Keratinocyte (primary cell): ENCODE data around the gene SPATS2L. TPM values are rescaled to one million over a fixed set of nuclear protein-coding genes. Genes with fewer than 3 reads are reported as not detected.

Experiments used
- DNase-seq: peaks from one replicate; pipeline ENCODE4 v3.0.0-alpha.2; 2011; ENCODE audit warnings: low read depth, missing footprints, low spot score
- FAIRE-seq: peaks from 2 replicates; lab custom pipeline; 2011; peaks lifted over from hg19 to GRCh38; lab: Jason Lieb, UNC
- H2AFZ ChIP-seq: 2 replicates; pipeline ENCODE4 v1.6.0; 2012; ENCODE audit warnings: low read length, control low read depth, inconsistent platforms; ENCODE audit not compliant: control insufficient read depth
- H3K27ac ChIP-seq: 2 replicates; pipeline ENCODE4 v1.5.1; 2011; ENCODE audit warnings: low read length; ENCODE audit not compliant: control insufficient read depth, insufficient read depth
- H3K27me3 ChIP-seq: 3 replicates; pipeline ENCODE4 v1.6.0; 2011; ENCODE audit warnings: low read length; ENCODE audit not compliant: control insufficient read depth, insufficient read depth; ENCODE audit errors: extremely low read depth
- H3K36me3 ChIP-seq, 2 experiments: 2 replicates in 1 of 2; 3 replicates in 1 of 2; pipeline ENCODE4 v1.5.1; 2011; ENCODE audit warnings: low read length in 2 of 2, mild to moderate bottlenecking in 1 of 2; ENCODE audit not compliant: control insufficient read depth in 2 of 2, insufficient read depth in 2 of 2; ENCODE audit errors: extremely low read depth in 1 of 2
- H3K4me1 ChIP-seq: 3 replicates; pipeline ENCODE4 v1.5.1; 2011; ENCODE audit warnings: low read length; ENCODE audit not compliant: control insufficient read depth, insufficient read depth; ENCODE audit errors: extremely low read depth
- H3K4me2 ChIP-seq: 3 replicates; pipeline ENCODE4 v1.6.0; 2011; ENCODE audit warnings: low read depth, low read length; ENCODE audit not compliant: control insufficient read depth, insufficient read depth; ENCODE audit errors: extremely low read depth
- H3K4me3 ChIP-seq, 3 experiments: fragments of 200-600 bp in 1 of 3; sonication (generic) in 1 of 3; 2 replicates in 2 of 3; 3 replicates in 1 of 3; pipeline ENCODE4 v1.5.1; 2011 to 2016; ENCODE audit warnings: low read length in 3 of 3, mild to moderate bottlenecking in 3 of 3, control low read depth in 2 of 3, inconsistent platforms in 1 of 3, low read depth in 1 of 3, mixed read lengths in 1 of 3, mixed run types in 1 of 3, moderate library complexity in 1 of 3; ENCODE audit not compliant: control insufficient read depth in 2 of 3, insufficient read depth in 2 of 3; ENCODE audit errors: extremely low read depth in 1 of 3
- H3K79me2 ChIP-seq: 2 replicates; pipeline ENCODE4 v1.6.0; 2012; ENCODE audit warnings: low read length; ENCODE audit not compliant: control insufficient read depth, insufficient read depth
- H3K9ac ChIP-seq: 3 replicates; pipeline ENCODE4 v1.6.0; 2011; ENCODE audit warnings: low read length; ENCODE audit not compliant: control insufficient read depth, insufficient read depth; ENCODE audit errors: extremely low read depth
- H3K9me1 ChIP-seq: 3 replicates; pipeline ENCODE4 v1.6.0; 2011; ENCODE audit warnings: low read length; ENCODE audit not compliant: control insufficient read depth, insufficient read depth; ENCODE audit errors: extremely low read depth
- H3K9me3 ChIP-seq: 2 replicates; pipeline ENCODE4 v1.5.1; 2012; ENCODE audit warnings: low read depth, low read length; ENCODE audit not compliant: control insufficient read depth
- H4K20me1 ChIP-seq: 3 replicates; pipeline ENCODE4 v1.6.0; 2011; ENCODE audit warnings: low read length; ENCODE audit not compliant: control insufficient read depth, insufficient read depth; ENCODE audit errors: extremely low read depth
- EZH2 ChIP-seq: IDR thresholded peaks from one replicate; pipeline ENCODE4 v1.6.1; 2012; ENCODE audit warnings: inconsistent platforms, mild to moderate bottlenecking, low read length, moderate library complexity
- dilution Hi-C: fragments of 300-500 bp; cut with MboI; formaldehyde crosslinking; loops from one replicate; pipeline ENCODE4 v1.7.0; 2020; ENCODE audit warnings: low sequenced_read_pairs; ENCODE audit not compliant: extremely low pct_ligation_motif_present
- polyA plus RNA-seq, 5 experiments: library from polyadenylated mRNA; depleted of rRNA in 3 of 5; stranded (reverse) in 3 of 5; stranded (forward) in 1 of 5; unstranded in 1 of 5; fragments of >200 nt; gene quantifications; 1 replicate in 1 of 5; 2 replicates in 3 of 5; 3 replicates in 1 of 5; pipeline versions ENCODE4 v1.2.1 to v1.2.3, GENCODE V29; 2011 to 2012; ENCODE audit warnings: missing spikeins in 2 of 5, low read depth in 1 of 5, low replicate concordance in 1 of 5
- TF ChIP-seq, protein P1 (sequence below), 3 experiments: IDR thresholded peaks in 1 of 3; conservative IDR thresholded peaks in 1 of 3; optimal IDR thresholded peaks in 1 of 3; 2 replicates in 2 of 3; 3 replicates in 1 of 3; pipeline versions ENCODE3 to v1.5.1; 2011; ENCODE audit warnings: low read length in 3 of 3, mild to moderate bottlenecking in 3 of 3, moderate library complexity in 2 of 3, control low read depth in 1 of 3, inconsistent platforms in 1 of 3; ENCODE audit not compliant: insufficient read depth in 2 of 3; ENCODE audit errors: extremely low read depth in 1 of 3

Gene SPATS2L
- polyA plus RNA-seq, 1 donor (not counting 4 experiments of a cell fraction or from before 2014, with no cell fraction given), result 95.3 TPM

DNA sequence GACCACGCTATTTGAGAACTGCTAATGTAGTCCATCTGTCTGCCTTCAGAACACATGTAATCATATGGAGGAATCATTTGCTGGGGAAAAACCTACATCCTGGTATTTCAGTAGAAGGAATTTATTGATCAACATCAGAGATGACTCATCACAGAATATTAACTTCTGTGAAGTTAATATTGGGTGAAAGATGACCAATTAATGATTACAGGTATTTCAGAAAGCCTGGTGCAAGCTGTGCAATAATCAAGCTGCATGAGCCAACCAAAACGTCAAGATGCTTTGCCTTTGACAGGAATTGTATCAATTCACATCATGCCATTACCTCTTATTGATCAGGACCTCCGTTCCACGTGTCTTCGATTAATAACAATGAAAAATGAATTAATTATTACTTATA, 9.4 kb upstream of the SPATS2L start:
- no peaks in the 10 kb centered on the region for H3K27me3 ChIP-seq
- peaks cover 19% of the 10 kb centered on the region for H3K4me1 ChIP-seq
- no peaks in the 10 kb centered on the region for H3K9me3 ChIP-seq
- DNase-seq (no peak), FAIRE-seq (no peak)
- TF ChIP-seq EZH2, result no peak
- TF ChIP-seq, protein P1, sequence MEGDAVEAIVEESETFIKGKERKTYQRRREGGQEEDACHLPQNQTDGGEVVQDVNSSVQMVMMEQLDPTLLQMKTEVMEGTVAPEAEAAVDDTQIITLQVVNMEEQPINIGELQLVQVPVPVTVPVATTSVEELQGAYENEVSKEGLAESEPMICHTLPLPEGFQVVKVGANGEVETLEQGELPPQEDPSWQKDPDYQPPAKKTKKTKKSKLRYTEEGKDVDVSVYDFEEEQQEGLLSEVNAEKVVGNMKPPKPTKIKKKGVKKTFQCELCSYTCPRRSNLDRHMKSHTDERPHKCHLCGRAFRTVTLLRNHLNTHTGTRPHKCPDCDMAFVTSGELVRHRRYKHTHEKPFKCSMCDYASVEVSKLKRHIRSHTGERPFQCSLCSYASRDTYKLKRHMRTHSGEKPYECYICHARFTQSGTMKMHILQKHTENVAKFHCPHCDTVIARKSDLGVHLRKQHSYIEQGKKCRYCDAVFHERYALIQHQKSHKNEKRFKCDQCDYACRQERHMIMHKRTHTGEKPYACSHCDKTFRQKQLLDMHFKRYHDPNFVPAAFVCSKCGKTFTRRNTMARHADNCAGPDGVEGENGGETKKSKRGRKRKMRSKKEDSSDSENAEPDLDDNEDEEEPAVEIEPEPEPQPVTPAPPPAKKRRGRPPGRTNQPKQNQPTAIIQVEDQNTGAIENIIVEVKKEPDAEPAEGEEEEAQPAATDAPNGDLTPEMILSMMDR (optimal IDR thresholded peaks at IDR 0.05 in 1 of 3, IDR thresholded peaks at IDR 0.05 in 1 of 3, conservative IDR thresholded peaks at IDR 0.05 in 1 of 3; ENCODE audit: extremely low read depth in 1 of 3, insufficient read depth in 2 of 3, low read length in 3 of 3), result no peak
- no peaks in the 10 kb centered on the region for H4K20me1 ChIP-seq
- no peak overlapping the region for H2AFZ ChIP-seq
- H3K36me3 ChIP-seq, result no peaks in the 10 kb centered on the region
- H3K4me3 ChIP-seq, result no peak overlapping the region
- dilution Hi-C loops, result no loop called here
- no peak overlapping the region for H3K9ac ChIP-seq
- H3K79me2 ChIP-seq, result no peaks in the 10 kb centered on the region
- H3K4me2 ChIP-seq, result no peak overlapping the region
- no peak overlapping the region for H3K27ac ChIP-seq
- H3K9me1 ChIP-seq, result no peaks in the 10 kb centered on the region

DNA sequence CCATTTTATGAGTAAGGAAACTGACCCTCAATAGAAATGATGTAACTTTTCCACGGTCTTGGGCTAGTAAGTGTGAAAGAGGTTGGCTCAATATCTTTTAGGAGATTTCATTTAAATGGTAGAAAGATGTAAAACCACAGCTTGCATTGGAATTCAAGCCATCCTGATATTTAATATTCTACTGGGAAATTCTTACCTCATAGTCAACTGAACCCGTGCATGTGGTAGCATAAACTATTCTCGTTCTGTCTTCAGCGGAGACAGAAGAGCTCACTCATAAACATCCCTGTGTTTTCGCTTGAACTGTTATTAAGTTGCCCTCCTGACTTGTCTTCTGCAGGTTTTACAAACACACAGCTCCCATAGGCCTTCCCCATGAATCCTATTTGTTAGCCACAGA, 8.5 kb upstream of the SPATS2L start:
- H4K20me1 ChIP-seq, result no peaks in the 10 kb centered on the region

More for the DNA sequence above, 8.5 kb upstream of the SPATS2L start:
- Histone ChIP-seq H3K27ac (no peak overlapping the region), H3K9me3 (no peaks in the 10 kb centered on the region), H3K4me3 (no peak overlapping the region), H2AFZ (no peak overlapping the region), H3K36me3 (no peaks in the 10 kb centered on the region), H3K27me3 (no peaks in the 10 kb centered on the region), H3K9me1 (no peaks in the 10 kb centered on the region), H3K4me2 (no peak overlapping the region), H3K4me1 (peaks cover 27% of the 10 kb centered on the region), H3K79me2 (no peaks in the 10 kb centered on the region), H3K9ac (no peak overlapping the region)
- FAIRE-seq (no peak), DNase-seq (no peak)
- dilution Hi-C loops, result no loop called here
- TF ChIP-seq, protein P1 (optimal IDR thresholded peaks at IDR 0.05 in 1 of 3, IDR thresholded peaks at IDR 0.05 in 1 of 3, conservative IDR thresholded peaks at IDR 0.05 in 1 of 3; ENCODE audit: extremely low read depth in 1 of 3, insufficient read depth in 2 of 3, low read length in 3 of 3), result no peak
- TF ChIP-seq EZH2, result no peak
